Lower lobe of right lung (tissue), 2 donors: ENCODE measurements around the gene GGA2. TPM values are rescaled to one million over a fixed set of nuclear protein-coding genes. Genes with fewer than 3 reads are reported as not detected.

Experiments used
- ATAC-seq, 2 donors: fragments of 200-7000 bp; cut with Tn5 transposase; one replicate each; pipeline ENCODE4 v1.9.1; 2020 to 2022; ENCODE audit warnings: mild to moderate bottlenecking in 2 of 2, moderate library complexity in 2 of 2
- DNase-seq: peaks from one replicate; pipeline ENCODE4 v3.0.0-alpha.2; 2020
- H3K27ac ChIP-seq: fragments of 200-600 bp; one replicate; pipeline ENCODE4 v1.8.0; 2022
- H3K27me3 ChIP-seq: fragments of 200-600 bp; one replicate; pipeline ENCODE4 v1.8.0; 2022; ENCODE audit warnings: low read depth
- H3K36me3 ChIP-seq: fragments of 200-600 bp; one replicate; pipeline ENCODE4 v1.8.0; 2022; ENCODE audit warnings: mild to moderate bottlenecking
- H3K4me1 ChIP-seq: fragments of 200-600 bp; one replicate; pipeline ENCODE4 v1.8.0; 2022
- H3K4me3 ChIP-seq: fragments of 200-600 bp; one replicate; pipeline ENCODE4 v1.8.0; 2022; ENCODE audit warnings: mild to moderate bottlenecking
- H3K9me3 ChIP-seq: fragments of 200-600 bp; one replicate; pipeline ENCODE4 v1.8.0; 2022
- intact Hi-C: fragments of 100-400 bp; cut with DNase I; formaldehyde crosslinking; loops from one replicate; pipeline ENCODE4 v1.11.0; 2022
- total RNA-seq: library from RNA; stranded (reverse); fragmentation: NEBNext Ultra II Directional; extraction: Animal tissue kit (Norgen Biotek cat#: 25700); gene quantifications from one replicate; pipeline ENCODE4 v1.2.1, GENCODE V29; 2021
- TF ChIP-seq, protein P1 (sequence below): fragments of 200-600 bp; IDR thresholded peaks from one replicate; pipeline ENCODE4 v1.8.0; 2022; ENCODE audit warnings: antibody characterized with exemption, mild to moderate bottlenecking
- donor health status: DM: no; HTN: yes; CAD: no; lungs with severe emphysema.

GGA2 gene
- total RNA-seq, 1 donor from 2014 or later = 204 TPM

DNA sequence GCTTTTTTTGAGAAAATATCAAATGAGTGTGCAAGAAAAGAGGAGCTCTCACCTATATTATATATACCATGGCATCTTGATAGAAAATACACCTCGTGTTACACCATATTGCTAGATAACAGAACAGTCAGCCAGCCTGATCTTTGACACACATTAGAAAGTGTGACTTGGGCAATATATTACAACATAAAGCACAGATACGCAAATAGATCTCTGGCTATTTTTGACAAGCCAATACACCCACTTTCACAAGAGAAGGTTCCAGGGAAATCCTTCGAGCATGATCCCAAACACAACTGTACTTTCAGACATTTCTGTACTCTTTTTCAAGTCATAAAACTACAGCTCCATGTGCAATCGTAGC is 9.4 kb downstream of the GGA2 start:
- peaks cover 7% of the 10 kb centered on the region for H3K36me3 ChIP-seq
- H3K27me3 ChIP-seq = no peaks in the 10 kb centered on the region
- DNase-seq = no peak
- H3K27ac ChIP-seq = no peak overlapping the region
- TF ChIP-seq, protein P1, sequence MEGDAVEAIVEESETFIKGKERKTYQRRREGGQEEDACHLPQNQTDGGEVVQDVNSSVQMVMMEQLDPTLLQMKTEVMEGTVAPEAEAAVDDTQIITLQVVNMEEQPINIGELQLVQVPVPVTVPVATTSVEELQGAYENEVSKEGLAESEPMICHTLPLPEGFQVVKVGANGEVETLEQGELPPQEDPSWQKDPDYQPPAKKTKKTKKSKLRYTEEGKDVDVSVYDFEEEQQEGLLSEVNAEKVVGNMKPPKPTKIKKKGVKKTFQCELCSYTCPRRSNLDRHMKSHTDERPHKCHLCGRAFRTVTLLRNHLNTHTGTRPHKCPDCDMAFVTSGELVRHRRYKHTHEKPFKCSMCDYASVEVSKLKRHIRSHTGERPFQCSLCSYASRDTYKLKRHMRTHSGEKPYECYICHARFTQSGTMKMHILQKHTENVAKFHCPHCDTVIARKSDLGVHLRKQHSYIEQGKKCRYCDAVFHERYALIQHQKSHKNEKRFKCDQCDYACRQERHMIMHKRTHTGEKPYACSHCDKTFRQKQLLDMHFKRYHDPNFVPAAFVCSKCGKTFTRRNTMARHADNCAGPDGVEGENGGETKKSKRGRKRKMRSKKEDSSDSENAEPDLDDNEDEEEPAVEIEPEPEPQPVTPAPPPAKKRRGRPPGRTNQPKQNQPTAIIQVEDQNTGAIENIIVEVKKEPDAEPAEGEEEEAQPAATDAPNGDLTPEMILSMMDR = no peak
- no peak overlapping the region for H3K4me3 ChIP-seq
- intact Hi-C loops = no loop called here
- no peak for ATAC-seq
- H3K4me1 ChIP-seq = peaks cover 93% of the 10 kb centered on the region
- no peaks in the 10 kb centered on the region for H3K9me3 ChIP-seq

DNA sequence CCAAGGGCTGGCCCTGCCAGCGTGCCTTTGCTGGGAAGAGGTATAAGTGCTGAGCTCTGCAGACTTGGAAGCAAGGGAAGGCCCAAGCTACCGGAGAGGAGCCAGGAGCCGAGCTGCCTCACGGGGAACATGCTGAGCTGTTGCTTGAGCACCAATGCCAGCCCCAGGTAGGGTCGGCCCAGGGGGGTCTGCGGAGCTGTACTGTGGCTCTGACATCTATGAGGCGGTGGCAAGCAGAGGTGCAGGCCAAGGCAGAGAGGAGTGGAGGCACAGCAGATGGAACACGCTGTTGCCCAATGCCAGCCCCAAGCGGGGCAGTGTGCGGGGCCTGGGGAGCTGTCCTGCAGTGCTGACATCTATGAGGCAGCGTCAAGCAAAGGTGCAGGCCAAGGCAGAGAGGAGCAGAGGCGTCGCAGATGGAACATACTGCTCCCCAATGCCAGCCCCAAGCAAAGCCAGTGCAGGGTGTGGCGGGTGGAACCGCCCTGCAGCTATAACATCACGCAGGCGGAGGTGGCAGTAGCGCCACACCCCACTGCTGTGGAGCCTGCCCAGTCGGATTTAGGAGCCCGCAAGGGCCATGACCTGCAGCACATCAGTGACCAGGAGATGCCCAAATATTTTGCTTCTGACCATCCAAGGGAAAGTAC is 10.0 kb downstream of the GGA2 start:
- Histone ChIP-seq H3K27me3 (no peaks in the 10 kb centered on the region), H3K36me3 (peaks cover 12% of the 10 kb centered on the region), H3K9me3 (no peaks in the 10 kb centered on the region), H3K4me1 (peaks cover 90% of the 10 kb centered on the region), H3K4me3 (no peak overlapping the region), H3K27ac (peak overlapping the region; percentile 46)
- DNase-seq (peak; percentile 58), ATAC-seq (peak in 1 of 2 donors; percentile 25)
- intact Hi-C loops = no loop called here
- TF ChIP-seq, protein P1 = no peak

DNA sequence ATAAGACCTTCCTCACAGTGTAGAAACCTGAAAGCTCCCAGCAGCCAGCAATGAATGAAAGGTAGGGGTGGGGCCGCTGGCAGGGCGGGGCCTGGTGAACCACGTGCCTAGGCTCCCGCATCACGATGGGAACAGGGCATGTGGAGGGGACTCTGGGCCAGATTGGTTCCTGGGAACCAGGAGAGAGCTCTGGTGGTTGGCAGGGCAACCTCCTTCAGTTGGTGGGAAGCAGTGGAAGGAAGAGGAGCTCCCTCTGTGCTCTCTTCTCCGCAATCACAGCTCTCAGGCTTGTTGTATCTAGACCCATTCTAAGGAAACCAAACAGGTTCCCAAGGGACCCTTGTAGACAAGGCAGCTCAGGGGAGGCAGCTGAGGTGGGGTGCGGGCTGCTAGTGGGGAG is 10.5 kb downstream of the GGA2 start:
- DNase-seq = no peak
- H3K4me1 ChIP-seq = peaks cover 90% of the 10 kb centered on the region
- H3K4me3 ChIP-seq = no peak overlapping the region
- no peaks in the 10 kb centered on the region for H3K27me3 ChIP-seq
- TF ChIP-seq, protein P1 = no peak
- no peak for ATAC-seq
- no peaks in the 10 kb centered on the region for H3K9me3 ChIP-seq
- H3K27ac ChIP-seq = peak overlapping the region; percentile 46
- intact Hi-C loops = no loop called here
- H3K36me3 ChIP-seq = peaks cover 17% of the 10 kb centered on the region

DNA sequence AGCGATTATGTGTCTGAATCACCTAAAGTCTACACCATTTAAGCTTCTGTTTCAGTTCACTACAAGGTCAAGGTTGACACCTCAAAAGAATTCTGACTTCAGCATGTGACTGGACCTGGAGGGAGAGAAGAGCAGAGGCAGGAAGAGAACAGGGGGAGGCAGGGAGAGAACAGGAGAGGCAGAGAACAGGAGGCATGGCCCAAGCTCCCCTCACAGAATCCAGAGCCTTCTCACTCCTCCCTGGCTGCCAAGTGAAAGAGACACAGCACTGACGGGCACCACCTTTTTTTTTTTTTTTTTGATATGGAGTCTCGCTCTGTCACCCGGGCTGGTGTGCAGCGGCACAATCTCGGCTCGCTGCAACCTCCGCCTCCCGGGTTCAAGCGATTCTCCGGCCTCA is 11.4 kb downstream of the GGA2 start:
- TF ChIP-seq, protein P1 = no peak
- Histone ChIP-seq H3K4me1 (peaks cover 86% of the 10 kb centered on the region), H3K4me3 (no peak overlapping the region), H3K27me3 (no peaks in the 10 kb centered on the region), H3K9me3 (no peaks in the 10 kb centered on the region), H3K27ac (no peak overlapping the region), H3K36me3 (peaks cover 26% of the 10 kb centered on the region)
- ATAC-seq (no peak), DNase-seq (no peak)
- intact Hi-C loops = no loop called here

DNA sequence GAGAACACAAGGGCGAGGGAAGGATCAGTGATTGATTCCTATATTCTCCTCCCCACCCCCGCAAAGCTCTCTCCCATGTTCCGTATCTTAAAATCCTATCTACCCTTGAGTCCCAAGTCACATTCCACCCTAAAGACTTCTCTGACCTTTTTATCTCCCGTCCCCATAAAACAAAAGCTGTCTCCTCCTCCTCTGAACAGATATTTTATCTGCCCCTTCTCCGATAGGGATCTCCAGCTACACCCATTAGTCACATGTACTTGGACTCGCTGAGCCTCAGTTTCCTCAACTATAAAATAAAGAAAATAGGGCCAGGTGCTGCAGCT is 12.8 kb downstream of the GGA2 start:
- ATAC-seq (no peak), DNase-seq (no peak)
- peaks cover 85% of the 10 kb centered on the region for H3K4me1 ChIP-seq
- TF ChIP-seq, protein P1 = no peak
- no peak overlapping the region for H3K4me3 ChIP-seq
- H3K27ac ChIP-seq = peak overlapping the region; percentile 80
- no peaks in the 10 kb centered on the region for H3K9me3 ChIP-seq
- peaks cover 40% of the 10 kb centered on the region for H3K36me3 ChIP-seq
- intact Hi-C loops = no loop called here
- H3K27me3 ChIP-seq = no peaks in the 10 kb centered on the region
